ENCODE measurements around the gene TAC1. TPM values are rescaled to one million over a fixed set of nuclear protein-coding genes. Genes with fewer than 3 reads are reported as not detected.

Gene TAC1, protein sequence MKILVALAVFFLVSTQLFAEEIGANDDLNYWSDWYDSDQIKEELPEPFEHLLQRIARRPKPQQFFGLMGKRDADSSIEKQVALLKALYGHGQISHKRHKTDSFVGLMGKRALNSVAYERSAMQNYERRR
- total RNA-seq (2014; rRNA removed; shearing (Covaris generic)) = not detected in 2 replicates
- polyA plus RNA-seq (2016; fragmentation: Nextera tagmentation; extraction: Ambion mirVana) = not detected in 2 replicates

- in situ Hi-C loops (cut with MboI) = no loop called here
- DNase-seq = peak; percentile 32
Observed at GRCh38 chr7:97731736-97732564, at the start of gene TAC1. TAC1 (plus strand) TSS chr7:97732086; CDS start chr7:97732613, 527 bp downstream.

DNA sequence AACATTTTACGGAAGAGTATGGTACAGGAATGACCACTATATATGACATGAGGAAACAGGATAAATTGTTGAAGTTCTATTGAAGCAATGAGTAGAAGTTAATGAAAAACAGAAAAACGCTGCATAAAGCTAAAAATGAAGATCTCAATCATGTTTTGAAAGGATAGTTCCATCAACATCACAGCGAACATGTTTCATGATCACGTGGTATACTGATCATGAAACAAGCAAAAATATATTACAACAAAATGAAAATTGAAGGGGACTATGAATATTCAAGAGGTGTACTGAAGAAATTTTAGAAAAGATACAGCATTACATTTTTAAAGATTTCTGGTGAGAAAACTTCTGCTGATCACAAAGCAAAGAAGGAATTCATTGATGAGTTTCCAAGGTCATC, 45.9 kb upstream of the TAC1 start:
- Histone ChIP-seq H3K79me2 (ENCODE audit: insufficient read depth) (no peaks in the 10 kb centered on the region), H3K4me2 (ENCODE audit: unreplicated experiment) (no peak overlapping the region), H3K27ac (no peak overlapping the region), H3K36me3 (ENCODE audit: low read depth) (no peaks in the 10 kb centered on the region), H3K9me2 (ENCODE audit: insufficient read depth) (no peaks in the 10 kb centered on the region), H3K4me1 (ENCODE audit: insufficient read depth) (no peaks in the 10 kb centered on the region), H3K4me3 (no peak overlapping the region), H3K9me3 (ENCODE audit: low read depth) (no peaks in the 10 kb centered on the region), H3F3A (ENCODE audit: insufficient read depth) (no peaks in the 10 kb centered on the region), H3K9ac (no peak overlapping the region), H4K20me1 (ENCODE audit: insufficient read depth) (no peaks in the 10 kb centered on the region), H2AFZ (no peak overlapping the region), H3K27me3 (replicated peaks; ENCODE audit: insufficient read depth) (no peaks in the 10 kb centered on the region)
- in situ Hi-C loops (cut with MboI) = no loop called here
- TF ChIP-seq EZH2phosphoT487 (IDR thresholded peaks at IDR 0.05; ENCODE audit: insufficient read depth, low read depth) (no peak), EZH2 (IDR thresholded peaks at IDR 0.05; ENCODE audit: insufficient read depth, poor library complexity, severe bottlenecking) (no peak)
- DNase-seq = no peak
- WGBS, 2 experiments (ENCODE audit: low coverage in 1 of 2, low lambda C conversion rate in 2 of 2, missing lambda C conversion rate in 2 of 2) = 31 to 42% methylated on average over 4 of the region's 4 CpGs

More at GRCh38 chr7:97731736-97732564, at the start of gene TAC1:
- Histone ChIP-seq H3F3A (ENCODE audit: insufficient read depth) (no peaks in the 10 kb centered on the region), H3K4me2 (ENCODE audit: unreplicated experiment) (peak within 1 kb of the TSS; percentile 25), H3K79me2 (ENCODE audit: insufficient read depth) (no peaks in the 10 kb centered on the region), H4K20me1 (ENCODE audit: insufficient read depth) (no peaks in the 10 kb centered on the region), H3K36me3 (ENCODE audit: low read depth) (no peaks in the 10 kb centered on the region), H3K9ac (no peak within 1 kb of the TSS), H3K27me3 (replicated peaks; ENCODE audit: insufficient read depth) (peaks cover 44% of the 10 kb centered on the region), H3K27ac (no peak within 1 kb of the TSS), H2AFZ (peak within 1 kb of the TSS; percentile 57), H3K4me3 (peak within 1 kb of the TSS; percentile 56), H3K4me1 (ENCODE audit: insufficient read depth) (no peaks in the 10 kb centered on the region), H3K9me2 (ENCODE audit: insufficient read depth) (no peaks in the 10 kb centered on the region), H3K9me3 (ENCODE audit: low read depth) (no peaks in the 10 kb centered on the region)
- WGBS, 2 experiments (ENCODE audit: low coverage in 1 of 2, low lambda C conversion rate in 2 of 2, missing lambda C conversion rate in 2 of 2) = 5 to 7% methylated on average over 43 to 48 of the region's 57 CpGs
- TF ChIP-seq EZH2 (IDR thresholded peaks at IDR 0.05; ENCODE audit: insufficient read depth, poor library complexity, severe bottlenecking) (no peak), EZH2phosphoT487 (IDR thresholded peaks at IDR 0.05; ENCODE audit: insufficient read depth, low read depth) (no peak)

- no peaks in the 10 kb centered on the region for H3F3A ChIP-seq (ENCODE audit: insufficient read depth)
- no peaks in the 10 kb centered on the region for H3K36me3 ChIP-seq (ENCODE audit: low read depth)
- TF ChIP-seq EZH2phosphoT487 (IDR thresholded peaks at IDR 0.05; ENCODE audit: insufficient read depth, low read depth) = no peak
- TF ChIP-seq EZH2 (IDR thresholded peaks at IDR 0.05; ENCODE audit: insufficient read depth, poor library complexity, severe bottlenecking) = no peak
- H3K9me2 ChIP-seq (ENCODE audit: insufficient read depth) = no peaks in the 10 kb centered on the region
- H4K20me1 ChIP-seq (ENCODE audit: insufficient read depth) = no peaks in the 10 kb centered on the region
- no peak overlapping the region for H3K9ac ChIP-seq
- no peaks in the 10 kb centered on the region for H3K27me3 ChIP-seq (replicated peaks; ENCODE audit: insufficient read depth)
- no peak overlapping the region for H3K4me3 ChIP-seq
- 27 to 44% methylated on average over 1 of the region's 1 CpG for WGBS, 2 experiments (ENCODE audit: low coverage in 1 of 2, low lambda C conversion rate in 2 of 2, missing lambda C conversion rate in 2 of 2)
- in situ Hi-C loops (cut with MboI) = no loop called here
- no peak for DNase-seq
- no peak overlapping the region for H3K27ac ChIP-seq
- no peak overlapping the region for H3K4me2 ChIP-seq (ENCODE audit: unreplicated experiment)
- H3K79me2 ChIP-seq (ENCODE audit: insufficient read depth) = no peaks in the 10 kb centered on the region
- H2AFZ ChIP-seq = no peak overlapping the region
- no peaks in the 10 kb centered on the region for H3K9me3 ChIP-seq (ENCODE audit: low read depth)
- no peaks in the 10 kb centered on the region for H3K4me1 ChIP-seq (ENCODE audit: insufficient read depth)
Observed at GRCh38 chr7:97693586-97693985, 38.3 kb upstream of the TAC1 start.

DNA sequence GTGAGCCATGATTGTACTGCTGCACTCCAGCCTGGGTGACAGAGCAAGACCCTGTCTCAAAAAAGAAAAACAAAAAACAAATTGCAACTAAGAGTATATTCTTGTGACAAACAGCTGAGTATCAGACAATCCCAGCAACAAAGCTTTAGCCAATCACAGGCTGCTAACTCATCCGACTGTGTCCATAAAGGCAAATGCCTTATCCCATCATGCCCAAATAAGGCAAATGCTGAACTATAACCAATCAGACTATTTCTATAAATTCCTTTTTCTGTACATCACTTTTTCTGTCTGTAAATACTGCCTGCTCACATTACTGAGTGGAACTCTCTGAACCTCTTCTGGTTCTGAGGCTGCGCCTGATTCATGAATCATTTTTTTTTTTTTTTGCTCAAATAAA, 37.5 kb upstream of the TAC1 start:
- no peak overlapping the region for H3K9ac ChIP-seq
- no peaks in the 10 kb centered on the region for H3K9me3 ChIP-seq (ENCODE audit: low read depth)
- H3K4me3 ChIP-seq = no peak overlapping the region
- TF ChIP-seq EZH2 (IDR thresholded peaks at IDR 0.05; ENCODE audit: insufficient read depth, poor library complexity, severe bottlenecking) (no peak), EZH2phosphoT487 (IDR thresholded peaks at IDR 0.05; ENCODE audit: insufficient read depth, low read depth) (no peak)
- no peaks in the 10 kb centered on the region for H3F3A ChIP-seq (ENCODE audit: insufficient read depth)
- no peaks in the 10 kb centered on the region for H4K20me1 ChIP-seq (ENCODE audit: insufficient read depth)
- in situ Hi-C loops (cut with MboI) = no loop called here
- no peaks in the 10 kb centered on the region for H3K4me1 ChIP-seq (ENCODE audit: insufficient read depth)
- 21 to 30% methylated on average over 2 of the region's 2 CpGs for WGBS, 2 experiments (ENCODE audit: low coverage in 1 of 2, low lambda C conversion rate in 2 of 2, missing lambda C conversion rate in 2 of 2)
- H3K79me2 ChIP-seq (ENCODE audit: insufficient read depth) = no peaks in the 10 kb centered on the region
- no peaks in the 10 kb centered on the region for H3K9me2 ChIP-seq (ENCODE audit: insufficient read depth)
- no peaks in the 10 kb centered on the region for H3K27me3 ChIP-seq (replicated peaks; ENCODE audit: insufficient read depth)
- H3K27ac ChIP-seq = no peak overlapping the region
- no peak overlapping the region for H3K4me2 ChIP-seq (ENCODE audit: unreplicated experiment)
- no peak overlapping the region for H2AFZ ChIP-seq
- no peak for DNase-seq
- H3K36me3 ChIP-seq (ENCODE audit: low read depth) = no peaks in the 10 kb centered on the region
